D721Med (cell line): Measurements from ENCODE around the gene MAP4K5.

ENCODE experiments used
- DNase-seq: peaks from one replicate; pipeline ENCODE4 v3.0.0; 2011; ENCODE audit warnings: low spot score; ENCODE audit not compliant: insufficient read length
- FAIRE-seq: peaks from 2 replicates; lab custom pipeline; 2011; peaks lifted over from hg19 to GRCh38; lab: Jason Lieb, UNC
- CTCF ChIP-seq: IDR thresholded peaks from 2 replicates; pipeline ENCODE4 v1.5.1; 2012; ENCODE audit warnings: mild to moderate bottlenecking, control low read depth; ENCODE audit not compliant: insufficient read depth; ENCODE audit errors: missing control alignments

Gene MAP4K5

GRCh38 chr14:50423529-50423928 lies 108.8 kb downstream of the MAP4K5 start:
- no peak for TF ChIP-seq CTCF
- FAIRE-seq (no peak), DNase-seq (no peak)

- DNase-seq (no peak), FAIRE-seq (no peak)
- TF ChIP-seq CTCF = no peak
These were observed 110.9 kb downstream of the MAP4K5 start for GRCh38 chr14:50421499-50421898.

GRCh38 chr14:50417853-50418252 lies 114.5 kb downstream of the MAP4K5 start:
- DNase-seq = no peak
- no peak for FAIRE-seq
- no peak for TF ChIP-seq CTCF

- no peak for FAIRE-seq
- no peak for TF ChIP-seq CTCF
- no peak for DNase-seq
These were observed 121.4 kb downstream of the MAP4K5 start for GRCh38 chr14:50410921-50411320.

- TF ChIP-seq CTCF = no peak
- DNase-seq (no peak), FAIRE-seq (no peak)
These were observed 122.3 kb downstream of the MAP4K5 start for GRCh38 chr14:50410071-50410470.

GRCh38 chr14:50407111-50407812 lies 125.1 kb downstream of the MAP4K5 start:
- DNase-seq = no peak
- TF ChIP-seq CTCF = no peak
- FAIRE-seq = no peak

GRCh38 chr14:50403419-50403818 lies 128.9 kb downstream of the MAP4K5 start:
- FAIRE-seq (no peak), DNase-seq (no peak)
- TF ChIP-seq CTCF = no peak
